Glutamatergic neuron (in vitro differentiated cells): Measurements from ENCODE around the gene IFITM10. TPM values are rescaled to one million over a fixed set of nuclear protein-coding genes. Genes with fewer than 3 reads are reported as not detected.

Source experiments
- DNase-seq: peaks from one replicate; pipeline ENCODE4 v3.0.0; 2022
- H3K27ac Mint-ChIP-seq: one replicate; pipeline ENCODE4 v1.8.0; 2020; ENCODE audit warnings: mild to moderate bottlenecking, mixed read lengths, inconsistent platforms; ENCODE audit not compliant: unreplicated experiment
- H3K27me3 Mint-ChIP-seq: one replicate; pipeline ENCODE4 v1.8.0; 2020; ENCODE audit warnings: mild to moderate bottlenecking, moderate library complexity, mixed read lengths, inconsistent platforms; ENCODE audit not compliant: unreplicated experiment
- H3K36me3 Mint-ChIP-seq: one replicate; pipeline ENCODE4 v1.8.0; 2020; ENCODE audit warnings: mild to moderate bottlenecking, mixed read lengths, inconsistent platforms; ENCODE audit not compliant: unreplicated experiment
- H3K4me1 Mint-ChIP-seq: one replicate; pipeline ENCODE4 v1.8.0; 2020; ENCODE audit warnings: mild to moderate bottlenecking, low read depth, mixed read lengths, inconsistent platforms; ENCODE audit not compliant: unreplicated experiment
- H3K4me3 Mint-ChIP-seq: one replicate; pipeline ENCODE4 v1.8.0; 2020; ENCODE audit warnings: mild to moderate bottlenecking, mixed read lengths, inconsistent platforms; ENCODE audit not compliant: unreplicated experiment
- H3K9me3 Mint-ChIP-seq: one replicate; pipeline ENCODE4 v1.8.0; 2020; ENCODE audit warnings: mild to moderate bottlenecking, moderate library complexity, mixed read lengths, inconsistent platforms; ENCODE audit not compliant: unreplicated experiment
- CTCF ChIP-seq: fragments of 200-600 bp; sonication (generic); IDR thresholded peaks from one replicate; pipeline ENCODE4 v1.5.0; 2021; ENCODE audit not compliant: partially characterized antibody, unreplicated experiment
- total RNA-seq: library from RNA; stranded (reverse); fragmentation: NEBNext Ultra II Directional; extraction: Animal tissue kit (Norgen Biotek cat#: 25700); gene quantifications from one replicate; pipeline ENCODE4 v1.2.1, GENCODE V29; 2021; ENCODE audit not compliant: unreplicated experiment

Gene IFITM10
- total RNA-seq, 1 donor from 2014 or later = 5.4 TPM

- TF ChIP-seq CTCF = no peak
- peaks cover 21% of the 10 kb centered on the region for H3K9me3 Mint-ChIP-seq
- DNase-seq = no peak
- peaks cover 36% of the 10 kb centered on the region for H3K36me3 Mint-ChIP-seq
- no peak overlapping the region for H3K27ac Mint-ChIP-seq
- H3K4me1 Mint-ChIP-seq = peaks cover 17% of the 10 kb centered on the region
- H3K27me3 Mint-ChIP-seq = peaks cover 16% of the 10 kb centered on the region
- no peak overlapping the region for H3K4me3 Mint-ChIP-seq
These were observed 9.4 kb downstream of the IFITM10 start for GRCh38 chr11:1740786-1741530.

- Mint-ChIP-seq H3K9me3 (peaks cover 17% of the 10 kb centered on the region), H3K27ac (peak overlapping the region; percentile 20), H3K36me3 (peaks cover 41% of the 10 kb centered on the region), H3K27me3 (peaks cover 16% of the 10 kb centered on the region), H3K4me3 (no peak overlapping the region), H3K4me1 (peaks cover 13% of the 10 kb centered on the region)
- TF ChIP-seq CTCF = no peak
- no peak for DNase-seq
These were observed 10.8 kb downstream of the IFITM10 start for GRCh38 chr11:1739576-1739975.

GRCh38 chr11:1738380-1738779, 12.0 kb downstream of the IFITM10 start:
- H3K27ac Mint-ChIP-seq = peak overlapping the region; percentile 23
- peaks cover 19% of the 10 kb centered on the region for H3K9me3 Mint-ChIP-seq
- H3K4me3 Mint-ChIP-seq = no peak overlapping the region
- DNase-seq = no peak
- no peak for TF ChIP-seq CTCF
- H3K27me3 Mint-ChIP-seq = peaks cover 19% of the 10 kb centered on the region
- H3K36me3 Mint-ChIP-seq = peaks cover 41% of the 10 kb centered on the region
- peaks cover 13% of the 10 kb centered on the region for H3K4me1 Mint-ChIP-seq

- Mint-ChIP-seq H3K4me1 (peaks cover 14% of the 10 kb centered on the region), H3K4me3 (no peak overlapping the region), H3K27ac (no peak overlapping the region), H3K36me3 (peaks cover 41% of the 10 kb centered on the region), H3K27me3 (peaks cover 22% of the 10 kb centered on the region), H3K9me3 (peaks cover 20% of the 10 kb centered on the region)
- no peak for DNase-seq
- no peak for TF ChIP-seq CTCF
These were observed 13.2 kb downstream of the IFITM10 start for GRCh38 chr11:1737080-1737757.

- Mint-ChIP-seq H3K27ac (no peak overlapping the region), H3K4me1 (peaks cover 21% of the 10 kb centered on the region), H3K9me3 (peaks cover 22% of the 10 kb centered on the region), H3K4me3 (no peak overlapping the region), H3K27me3 (peaks cover 27% of the 10 kb centered on the region), H3K36me3 (peaks cover 41% of the 10 kb centered on the region)
- TF ChIP-seq CTCF = no peak
- no peak for DNase-seq
These were observed 13.9 kb downstream of the IFITM10 start for GRCh38 chr11:1736447-1736992.
